Omental fat pad (tissue), 4 donors: ENCODE data around the gene CDC25A. TPM values are rescaled to one million over a fixed set of nuclear protein-coding genes. Genes with fewer than 3 reads are reported as not detected.

Experiments
- ATAC-seq: fragments of 150-250 bp; one replicate; pipeline ENCODE4 v1.9.1; 2016; ENCODE audit warnings: mild to moderate bottlenecking, moderate library complexity; ENCODE audit not compliant: low FRiP score
- DNase-seq: peaks from one replicate; pipeline ENCODE4 v3.0.0-alpha.2; 2019; ENCODE audit warnings: low spot score
- CTCF ChIP-seq, 3 donors: fragments of 450-650 bp; IDR thresholded peaks; one replicate each; pipeline ENCODE4 v1.5.1; 2016 to 2017; ENCODE audit warnings: antibody characterized with exemption in 3 of 3, mild to moderate bottlenecking in 3 of 3, moderate library complexity in 2 of 3
- total RNA-seq, 4 donors: library from RNA; depleted of rRNA; stranded (reverse); fragments of >200 nt; gene quantifications; one replicate each; pipeline ENCODE4 v1.1.0, GENCODE V29; 2016

CDC25A gene
- total RNA-seq, 4 donors from 2014 or later: 0.19 to 2.9 (median 1.5) TPM

DNA sequence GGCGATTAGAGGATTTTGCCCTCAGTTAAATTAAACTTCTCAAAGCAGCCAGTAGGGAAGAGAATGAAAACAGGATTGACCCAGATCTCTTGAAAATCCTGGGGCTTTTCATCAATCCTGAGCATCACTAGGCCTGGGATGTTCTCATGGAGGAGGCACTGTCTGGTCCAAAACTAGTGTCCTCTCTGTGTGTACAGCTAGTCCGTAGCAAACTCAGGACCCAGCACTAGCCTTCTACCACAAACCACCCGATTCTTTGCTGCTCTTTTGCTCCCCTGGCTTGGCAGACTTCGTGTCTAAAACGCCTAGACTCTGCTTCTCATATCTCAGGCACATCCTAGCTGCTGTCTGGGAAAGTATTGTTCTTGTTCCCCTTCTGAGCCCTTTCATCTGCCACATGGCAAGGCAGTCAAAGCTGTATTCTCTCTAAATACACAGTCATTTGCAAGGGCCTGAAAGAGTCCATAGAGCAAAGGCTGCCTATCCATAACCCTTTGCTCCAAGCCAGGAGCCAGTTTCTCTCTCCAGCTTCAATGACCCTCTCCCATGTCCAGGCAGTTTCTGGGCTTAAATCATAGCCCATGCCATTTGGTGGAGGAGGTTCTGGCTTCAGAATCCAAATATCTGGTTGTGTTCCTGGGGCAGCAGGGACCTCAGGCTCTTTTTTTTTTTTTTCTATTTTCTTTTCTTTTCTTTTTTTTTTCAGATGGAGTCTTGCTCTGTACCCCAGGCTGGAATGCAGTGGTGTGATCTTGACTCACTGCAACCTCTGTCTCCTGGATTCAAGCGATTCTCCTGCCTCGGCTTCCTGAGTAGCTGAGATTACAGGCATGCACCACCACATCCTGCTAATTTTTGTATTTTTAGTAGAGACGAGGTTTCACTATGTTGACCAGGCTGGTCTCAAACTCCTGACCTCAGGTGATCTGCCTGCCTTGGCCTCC is 52.4 kb downstream of the CDC25A start:
- no peak for DNase-seq
- no peak for TF ChIP-seq CTCF (IDR thresholded peaks at IDR 0.05)
- no peak for ATAC-seq

DNA sequence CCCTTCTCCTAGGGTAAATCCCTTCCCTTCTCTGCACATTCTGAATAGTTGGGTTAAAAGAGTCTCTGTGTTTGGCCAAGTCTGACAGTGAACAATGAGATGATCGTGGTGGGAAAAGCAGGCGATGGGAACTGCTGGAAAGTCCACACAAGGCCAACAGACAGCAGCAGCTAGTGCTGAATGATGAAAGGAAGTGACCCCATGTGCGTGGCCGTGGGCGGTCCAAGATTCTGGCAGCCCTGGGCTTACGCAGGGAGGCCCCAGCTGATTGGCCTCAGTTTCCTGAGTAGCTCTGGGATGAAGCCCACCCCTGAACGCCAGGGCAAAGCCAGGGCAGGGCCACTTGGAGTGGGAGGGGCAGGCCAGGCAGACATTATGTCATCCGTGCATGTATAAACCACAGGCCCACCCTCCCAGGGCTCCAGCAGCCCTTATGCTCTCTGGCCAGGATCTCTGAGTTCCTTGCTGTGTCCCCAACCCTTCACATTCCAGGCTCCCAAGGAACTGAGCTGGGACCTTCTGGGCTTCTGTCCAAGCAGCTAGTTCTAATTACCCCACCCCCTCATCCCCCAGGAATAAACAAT is 57.8 kb downstream of the CDC25A start:
- no peak for TF ChIP-seq CTCF (IDR thresholded peaks at IDR 0.05)
- DNase-seq (no peak), ATAC-seq (peak; percentile 69)

DNA sequence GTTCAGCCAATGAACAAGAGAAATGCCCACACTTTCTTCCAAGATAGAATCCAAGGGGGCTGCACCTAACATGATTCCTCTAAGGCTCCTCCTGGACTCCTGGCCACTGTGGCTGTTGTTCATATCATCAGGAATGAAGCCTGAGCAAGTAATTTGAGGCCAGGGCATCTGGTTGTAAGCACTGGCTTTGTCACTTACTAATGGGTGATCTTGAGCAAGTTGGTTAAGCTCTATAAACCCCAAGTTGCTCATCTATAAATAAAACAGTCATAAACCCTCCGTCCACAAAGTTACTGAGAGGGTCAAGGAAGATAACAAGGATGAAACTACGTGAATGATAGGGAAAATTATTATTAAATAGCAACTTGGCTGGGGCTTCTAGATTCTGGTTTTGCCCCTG is 58.3 kb downstream of the CDC25A start:
- no peak for ATAC-seq
- DNase-seq: no peak
- TF ChIP-seq CTCF (IDR thresholded peaks at IDR 0.05): no peak

DNA sequence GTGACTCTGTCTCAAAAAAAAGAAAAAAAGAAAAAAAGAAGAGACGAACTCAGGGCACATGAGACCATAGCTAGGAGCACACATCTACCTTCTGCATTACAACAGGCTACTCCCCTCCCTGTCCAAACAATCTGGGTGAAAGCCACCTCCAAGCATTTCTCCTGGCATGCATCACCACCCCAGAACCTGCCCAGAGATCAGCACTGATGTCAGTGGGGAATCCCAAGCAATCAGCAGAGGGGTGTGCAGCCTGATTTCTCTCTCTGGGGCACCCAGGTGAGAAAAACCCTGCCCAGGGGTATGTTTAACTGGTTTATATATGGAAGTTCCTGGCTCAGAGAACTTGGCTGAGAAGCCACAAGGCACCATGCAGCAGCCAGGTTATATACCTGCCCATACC is 59.4 kb downstream of the CDC25A start:
- no peak for TF ChIP-seq CTCF (IDR thresholded peaks at IDR 0.05)
- ATAC-seq: no peak
- no peak for DNase-seq

DNA sequence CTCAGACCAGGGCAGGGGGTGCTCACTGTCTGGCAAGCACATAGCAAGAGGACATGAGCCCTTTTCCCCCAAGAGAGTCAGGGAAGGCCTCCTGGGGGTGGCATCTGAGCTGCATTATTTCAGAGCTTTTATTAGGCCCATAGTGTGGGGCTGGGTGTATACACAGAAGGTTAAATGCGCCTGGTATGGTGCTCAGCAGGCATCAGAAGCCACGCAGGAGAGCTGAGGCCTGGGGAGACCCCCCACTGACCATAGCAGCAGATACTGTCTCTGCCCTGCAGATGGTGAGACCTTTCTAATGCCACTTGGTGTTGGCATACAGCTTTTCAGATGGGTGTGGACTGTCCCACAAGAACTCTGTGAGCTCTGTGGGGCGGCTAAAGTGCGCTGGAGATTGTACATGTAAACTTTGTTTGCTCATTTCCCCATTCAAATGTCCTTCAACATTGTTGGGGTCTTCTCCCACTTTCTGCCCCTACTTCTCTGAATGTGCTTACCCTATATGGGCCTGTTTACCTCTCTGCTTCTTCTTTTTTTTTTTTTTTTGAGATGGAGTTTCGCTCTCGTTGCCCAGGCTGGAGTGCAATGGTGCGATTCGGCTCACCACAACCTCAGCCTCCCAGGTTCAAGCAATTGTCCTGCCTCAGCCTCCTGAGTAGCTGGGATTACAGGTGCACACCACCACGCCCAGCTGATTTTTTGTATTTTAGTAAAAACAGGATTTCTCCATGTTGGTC is 62.2 kb downstream of the CDC25A start:
- no peak for TF ChIP-seq CTCF (IDR thresholded peaks at IDR 0.05)
- ATAC-seq (peak; percentile 4), DNase-seq (no peak)

GRCh38 chr3:48125013-48125705 is 63.1 kb downstream of the CDC25A start:
- no peak for TF ChIP-seq CTCF (IDR thresholded peaks at IDR 0.05)
- ATAC-seq: peak; percentile 73
- no peak for DNase-seq
